Measurements from ENCODE around the gene TUBGCP4. TPM values are rescaled to one million over a fixed set of nuclear protein-coding genes. Genes with fewer than 3 reads are reported as not detected.

Gene TUBGCP4
- total and polyA plus RNA-seq, 9 of the 15 experiments (the other 6 are each of a cell fraction or from before 2014, with no cell fraction given), result 10.7 to 50.2 (median 29.6) TPM

GRCh38 chr15:43440721-43441281, 69.9 kb downstream of the TUBGCP4 start (continued):
- TF ChIP-seq ZNF121 (CRISPR knock-in tag; conservative IDR thresholded peaks at IDR 0.05), result no peak; the same call in 1 of the 2 replicates
- no peak for TF ChIP-seq ZC3H11A (IDR thresholded peaks at IDR 0.05; ENCODE audit: low read depth, low read length)
- TF ChIP-seq ZNF644 (tag; IDR thresholded peaks at IDR 0.05; ENCODE audit: low read depth), result no peak
- TF ChIP-seq ZBTB26 (CRISPR knock-in tag; IDR thresholded peaks at IDR 0.05), result no peak
- no peak for TF ChIP-seq MBD1 (CRISPR knock-in tag; IDR thresholded peaks at IDR 0.05)
- TF ChIP-seq SMARCB1 (IDR thresholded peaks at IDR 0.05; ENCODE audit: insufficient read length, low read depth), result no peak
- no peak for TF ChIP-seq BCL6 (CRISPR knock-in tag; IDR thresholded peaks at IDR 0.05)
- no peak; the same call in 1 of the 2 replicates for TF ChIP-seq EHMT2 (IDR thresholded peaks at IDR 0.05)
- TF ChIP-seq ZNF124 (CRISPR knock-in tag; IDR thresholded peaks at IDR 0.05), result no peak
- no peak for TF ChIP-seq ZNF140 (CRISPR knock-in tag; IDR thresholded peaks at IDR 0.05)
- TF ChIP-seq ZBED1 (IDR thresholded peaks at IDR 0.05), result no peak
- TF ChIP-seq PYGO2 (tag; IDR thresholded peaks at IDR 0.05), result no peak
- TF ChIP-seq, protein P1, sequence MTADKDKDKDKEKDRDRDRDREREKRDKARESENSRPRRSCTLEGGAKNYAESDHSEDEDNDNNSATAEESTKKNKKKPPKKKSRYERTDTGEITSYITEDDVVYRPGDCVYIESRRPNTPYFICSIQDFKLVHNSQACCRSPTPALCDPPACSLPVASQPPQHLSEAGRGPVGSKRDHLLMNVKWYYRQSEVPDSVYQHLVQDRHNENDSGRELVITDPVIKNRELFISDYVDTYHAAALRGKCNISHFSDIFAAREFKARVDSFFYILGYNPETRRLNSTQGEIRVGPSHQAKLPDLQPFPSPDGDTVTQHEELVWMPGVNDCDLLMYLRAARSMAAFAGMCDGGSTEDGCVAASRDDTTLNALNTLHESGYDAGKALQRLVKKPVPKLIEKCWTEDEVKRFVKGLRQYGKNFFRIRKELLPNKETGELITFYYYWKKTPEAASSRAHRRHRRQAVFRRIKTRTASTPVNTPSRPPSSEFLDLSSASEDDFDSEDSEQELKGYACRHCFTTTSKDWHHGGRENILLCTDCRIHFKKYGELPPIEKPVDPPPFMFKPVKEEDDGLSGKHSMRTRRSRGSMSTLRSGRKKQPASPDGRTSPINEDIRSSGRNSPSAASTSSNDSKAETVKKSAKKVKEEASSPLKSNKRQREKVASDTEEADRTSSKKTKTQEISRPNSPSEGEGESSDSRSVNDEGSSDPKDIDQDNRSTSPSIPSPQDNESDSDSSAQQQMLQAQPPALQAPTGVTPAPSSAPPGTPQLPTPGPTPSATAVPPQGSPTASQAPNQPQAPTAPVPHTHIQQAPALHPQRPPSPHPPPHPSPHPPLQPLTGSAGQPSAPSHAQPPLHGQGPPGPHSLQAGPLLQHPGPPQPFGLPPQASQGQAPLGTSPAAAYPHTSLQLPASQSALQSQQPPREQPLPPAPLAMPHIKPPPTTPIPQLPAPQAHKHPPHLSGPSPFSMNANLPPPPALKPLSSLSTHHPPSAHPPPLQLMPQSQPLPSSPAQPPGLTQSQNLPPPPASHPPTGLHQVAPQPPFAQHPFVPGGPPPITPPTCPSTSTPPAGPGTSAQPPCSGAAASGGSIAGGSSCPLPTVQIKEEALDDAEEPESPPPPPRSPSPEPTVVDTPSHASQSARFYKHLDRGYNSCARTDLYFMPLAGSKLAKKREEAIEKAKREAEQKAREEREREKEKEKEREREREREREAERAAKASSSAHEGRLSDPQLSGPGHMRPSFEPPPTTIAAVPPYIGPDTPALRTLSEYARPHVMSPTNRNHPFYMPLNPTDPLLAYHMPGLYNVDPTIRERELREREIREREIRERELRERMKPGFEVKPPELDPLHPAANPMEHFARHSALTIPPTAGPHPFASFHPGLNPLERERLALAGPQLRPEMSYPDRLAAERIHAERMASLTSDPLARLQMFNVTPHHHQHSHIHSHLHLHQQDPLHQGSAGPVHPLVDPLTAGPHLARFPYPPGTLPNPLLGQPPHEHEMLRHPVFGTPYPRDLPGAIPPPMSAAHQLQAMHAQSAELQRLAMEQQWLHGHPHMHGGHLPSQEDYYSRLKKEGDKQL (CRISPR knock-in tag; IDR thresholded peaks at IDR 0.05; ENCODE audit: borderline replicate concordance), result no peak
- no peak for TF ChIP-seq CHD1 (IDR thresholded peaks at IDR 0.05; ENCODE audit: low read length)
- peak in 1 of 2 experiments; percentile 54; a peak in 1 of 4 replicates for TF ChIP-seq HDAC1 (IDR thresholded peaks at IDR 0.05)
- no peak for TF ChIP-seq POLR2AphosphoS2 (IDR thresholded peaks at IDR 0.05; ENCODE audit: low read length)
- no peak for TF ChIP-seq ZNF696 (CRISPR knock-in tag; conservative IDR thresholded peaks at IDR 0.05)
- TF ChIP-seq PURB (CRISPR knock-in tag; IDR thresholded peaks at IDR 0.05; ENCODE audit: low read depth), result no peak
- TF ChIP-seq, protein P2, sequence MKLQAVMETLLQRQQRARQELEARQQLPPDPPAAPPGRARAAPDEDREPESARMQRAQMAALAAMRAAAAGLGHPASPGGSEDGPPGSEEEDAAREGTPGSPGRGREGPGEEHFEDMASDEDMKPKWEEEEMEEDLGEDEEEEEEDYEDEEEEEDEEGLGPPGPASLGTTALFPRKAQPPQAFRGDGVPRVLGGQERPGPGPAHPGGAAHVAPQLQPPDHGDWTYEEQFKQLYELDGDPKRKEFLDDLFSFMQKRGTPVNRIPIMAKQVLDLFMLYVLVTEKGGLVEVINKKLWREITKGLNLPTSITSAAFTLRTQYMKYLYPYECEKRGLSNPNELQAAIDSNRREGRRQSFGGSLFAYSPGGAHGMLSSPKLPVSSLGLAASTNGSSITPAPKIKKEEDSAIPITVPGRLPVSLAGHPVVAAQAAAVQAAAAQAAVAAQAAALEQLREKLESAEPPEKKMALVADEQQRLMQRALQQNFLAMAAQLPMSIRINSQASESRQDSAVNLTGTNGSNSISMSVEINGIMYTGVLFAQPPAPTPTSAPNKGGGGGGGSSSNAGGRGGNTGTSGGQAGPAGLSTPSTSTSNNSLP (IDR thresholded peaks at IDR 0.05; ENCODE audit: borderline replicate concordance, low read depth, low read length), result no peak; the same call in 1 of the 2 replicates
- TF ChIP-seq MEIS2 (IDR thresholded peaks at IDR 0.05; ENCODE audit: partially characterized antibody), result no peak

Data from K562 (cell line).